Astrocyte (in vitro differentiated cells and primary cell): ENCODE data around the gene NR2F1.

Experiments
- EZH2 ChIP-seq: IDR thresholded peaks from 2 replicates; pipeline ENCODE4 v1.6.1; 2012; ENCODE audit warnings: mild to moderate bottlenecking, low read length, inconsistent platforms; ENCODE audit not compliant: insufficient read depth
- TF ChIP-seq, protein P1 (sequence below): IDR thresholded peaks from 2 replicates; pipeline ENCODE4 v1.5.1; 2011; ENCODE audit warnings: low read depth, mild to moderate bottlenecking, inconsistent platforms, low read length, moderate library complexity; ENCODE audit not compliant: insufficient read depth

DNA sequence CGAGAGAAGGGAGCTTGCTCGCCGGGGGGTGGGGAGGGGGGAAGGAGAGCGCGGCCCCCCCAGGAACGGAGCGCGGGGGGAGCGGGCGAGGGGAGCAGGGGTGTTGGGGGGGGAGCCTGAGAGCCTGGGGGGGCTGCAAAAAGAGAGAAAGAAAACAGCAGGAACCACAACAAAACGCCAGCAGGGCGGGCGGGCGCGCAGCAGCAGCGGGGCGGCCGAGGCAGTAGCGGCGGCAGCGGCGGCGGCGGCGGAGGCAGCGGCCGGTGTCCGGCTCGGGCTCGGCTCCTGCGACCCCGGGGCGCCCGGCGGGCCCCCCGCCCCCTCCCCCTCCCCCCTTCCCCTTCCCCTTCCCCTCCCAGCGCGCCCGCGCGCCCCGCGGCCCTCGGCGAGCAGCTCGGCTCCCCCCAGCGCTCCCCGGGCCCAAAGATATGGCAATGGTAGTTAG lies 1.6 kb downstream of the NR2F1 start:
- TF ChIP-seq, protein P1, sequence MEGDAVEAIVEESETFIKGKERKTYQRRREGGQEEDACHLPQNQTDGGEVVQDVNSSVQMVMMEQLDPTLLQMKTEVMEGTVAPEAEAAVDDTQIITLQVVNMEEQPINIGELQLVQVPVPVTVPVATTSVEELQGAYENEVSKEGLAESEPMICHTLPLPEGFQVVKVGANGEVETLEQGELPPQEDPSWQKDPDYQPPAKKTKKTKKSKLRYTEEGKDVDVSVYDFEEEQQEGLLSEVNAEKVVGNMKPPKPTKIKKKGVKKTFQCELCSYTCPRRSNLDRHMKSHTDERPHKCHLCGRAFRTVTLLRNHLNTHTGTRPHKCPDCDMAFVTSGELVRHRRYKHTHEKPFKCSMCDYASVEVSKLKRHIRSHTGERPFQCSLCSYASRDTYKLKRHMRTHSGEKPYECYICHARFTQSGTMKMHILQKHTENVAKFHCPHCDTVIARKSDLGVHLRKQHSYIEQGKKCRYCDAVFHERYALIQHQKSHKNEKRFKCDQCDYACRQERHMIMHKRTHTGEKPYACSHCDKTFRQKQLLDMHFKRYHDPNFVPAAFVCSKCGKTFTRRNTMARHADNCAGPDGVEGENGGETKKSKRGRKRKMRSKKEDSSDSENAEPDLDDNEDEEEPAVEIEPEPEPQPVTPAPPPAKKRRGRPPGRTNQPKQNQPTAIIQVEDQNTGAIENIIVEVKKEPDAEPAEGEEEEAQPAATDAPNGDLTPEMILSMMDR: no peak
- TF ChIP-seq EZH2: no peak
